CD4-positive, alpha-beta memory T cell (primary cell): ENCODE results near the gene SMIM21. TPM values are rescaled to one million over a fixed set of nuclear protein-coding genes. Genes with fewer than 3 reads are reported as not detected.

Experiments
- CTCF ChIA-PET: fragments of 350-600 bp; sonication (Branson Sonifier 250); formaldehyde crosslinking; loops from one replicate; lab custom pipeline; 2021; ENCODE audit warnings: inconsistent platforms; ENCODE audit not compliant: partially characterized antibody; lab: Charles Lee
- POLR2A ChIA-PET: fragments of 350-600 bp; sonication (Branson Sonifier 250); formaldehyde crosslinking; loops from one replicate; lab custom pipeline; 2021; ENCODE audit not compliant: partially characterized antibody; lab: Charles Lee
- DNase-seq, 5 donors: peaks; one replicate each; pipeline versions ENCODE4 v3.0.0 to v3.0.0-alpha.2; 2020 to 2022; ENCODE audit warnings: mixed read lengths in 1 of 5
- H3K27ac ChIP-seq: one replicate; pipeline ENCODE4 v1.7.0; 2013; ENCODE audit warnings: low read depth, low read length
- H3K27me3 ChIP-seq: 2 replicates; pipeline ENCODE4 v1.7.0; 2013; ENCODE audit warnings: mild to moderate bottlenecking, low read length, moderate library complexity; ENCODE audit not compliant: insufficient read depth
- H3K36me3 ChIP-seq: 2 replicates; pipeline ENCODE4 v1.7.0; 2013; ENCODE audit warnings: mild to moderate bottlenecking, low read length, moderate library complexity; ENCODE audit not compliant: insufficient read depth
- H3K4me1 ChIP-seq: 2 replicates; pipeline ENCODE4 v1.7.0; 2013; ENCODE audit warnings: mild to moderate bottlenecking, low read length, moderate library complexity; ENCODE audit not compliant: insufficient read depth
- H3K4me3 ChIP-seq, 2 donors: one replicate each; pipeline ENCODE4 v1.7.0; 2013; ENCODE audit warnings: low read length in 2 of 2, mild to moderate bottlenecking in 1 of 2
- H3K9me3 ChIP-seq, 2 donors: one replicate each; pipeline ENCODE4 v1.7.0; 2013; ENCODE audit warnings: low read length in 2 of 2, control low read depth in 1 of 2; ENCODE audit not compliant: control insufficient read depth in 1 of 2
- H3K27ac Mint-ChIP-seq, 7 donors: one replicate each; pipeline ENCODE4 v1.8.0; 2020 to 2021; ENCODE audit warnings: mixed read lengths in 7 of 7, mild to moderate bottlenecking in 6 of 7, inconsistent platforms in 3 of 7, moderate library complexity in 3 of 7
- H3K27me3 Mint-ChIP-seq, 2 donors: one replicate each; pipeline ENCODE4 v1.8.0; 2020 to 2021; ENCODE audit warnings: mixed read lengths in 2 of 2
- H3K36me3 Mint-ChIP-seq, 2 donors: one replicate each; pipeline ENCODE4 v1.8.0; 2020 to 2021; ENCODE audit warnings: mixed read lengths in 2 of 2, inconsistent platforms in 1 of 2, mild to moderate bottlenecking in 1 of 2
- H3K4me1 Mint-ChIP-seq, 4 donors: one replicate each; pipeline ENCODE4 v1.8.0; 2020 to 2021; ENCODE audit warnings: mixed read lengths in 4 of 4, mild to moderate bottlenecking in 1 of 4
- H3K4me3 Mint-ChIP-seq, 8 donors: one replicate each; pipeline ENCODE4 v1.8.0; 2020 to 2021; ENCODE audit warnings: mixed read lengths in 8 of 8, mild to moderate bottlenecking in 7 of 8, moderate library complexity in 6 of 8, inconsistent platforms in 3 of 8
- H3K9me3 Mint-ChIP-seq, 8 donors: one replicate each; pipeline ENCODE4 v1.8.0; 2020 to 2021; ENCODE audit warnings: mixed read lengths in 8 of 8, mild to moderate bottlenecking in 5 of 8, inconsistent platforms in 3 of 8, moderate library complexity in 1 of 8
- intact Hi-C: fragments of 100-400 bp; cut with micrococcal nuclease; formaldehyde crosslinking; loops from one replicate; pipeline ENCODE4 v1.15.1; 2023
- polyA plus RNA-seq, 2 donors: library from polyadenylated mRNA; unstranded; fragments of 300-500 nt; fragmentation: Illumina TruSeq; gene quantifications; one replicate each; pipeline ENCODE4 v1.2.3, GENCODE V29; 2021
- total RNA-seq, 2 experiments: library from RNA; stranded (reverse); gene quantifications; one replicate each; pipeline ENCODE4 v1.2.3, GENCODE V29; 2021

SMIM21 gene
- total and polyA plus RNA-seq, 4 experiments from 2014 or later = not detected

- no peak overlapping the region for H3K4me3 ChIP-seq
- ChIA-PET POLR2A (no interaction called here), CTCF (no interaction called here)
- no peaks in the 10 kb centered on the region for H3K9me3 Mint-ChIP-seq
- H3K36me3 Mint-ChIP-seq = no peaks in the 10 kb centered on the region
- no peaks in the 10 kb centered on the region for H3K4me1 ChIP-seq
- no peak overlapping the region for H3K4me3 Mint-ChIP-seq
- no peak overlapping the region for H3K27ac ChIP-seq
- no peak for DNase-seq
- H3K27ac Mint-ChIP-seq = no peak overlapping the region
- H3K27me3 ChIP-seq = no peaks in the 10 kb centered on the region
- H3K4me1 Mint-ChIP-seq = peaks cover 4 to 11% (median 9%) of the 10 kb centered on the region in 4 donors
- H3K36me3 ChIP-seq = no peaks in the 10 kb centered on the region
- H3K9me3 ChIP-seq = no peaks in the 10 kb centered on the region
- peaks cover 2 to 7% of the 10 kb centered on the region in 2 donors for H3K27me3 Mint-ChIP-seq
- intact Hi-C loops = no loop called here
These were observed 19.8 kb downstream of the SMIM21 start for GRCh38 chr18:75407468-75408437.

DNA sequence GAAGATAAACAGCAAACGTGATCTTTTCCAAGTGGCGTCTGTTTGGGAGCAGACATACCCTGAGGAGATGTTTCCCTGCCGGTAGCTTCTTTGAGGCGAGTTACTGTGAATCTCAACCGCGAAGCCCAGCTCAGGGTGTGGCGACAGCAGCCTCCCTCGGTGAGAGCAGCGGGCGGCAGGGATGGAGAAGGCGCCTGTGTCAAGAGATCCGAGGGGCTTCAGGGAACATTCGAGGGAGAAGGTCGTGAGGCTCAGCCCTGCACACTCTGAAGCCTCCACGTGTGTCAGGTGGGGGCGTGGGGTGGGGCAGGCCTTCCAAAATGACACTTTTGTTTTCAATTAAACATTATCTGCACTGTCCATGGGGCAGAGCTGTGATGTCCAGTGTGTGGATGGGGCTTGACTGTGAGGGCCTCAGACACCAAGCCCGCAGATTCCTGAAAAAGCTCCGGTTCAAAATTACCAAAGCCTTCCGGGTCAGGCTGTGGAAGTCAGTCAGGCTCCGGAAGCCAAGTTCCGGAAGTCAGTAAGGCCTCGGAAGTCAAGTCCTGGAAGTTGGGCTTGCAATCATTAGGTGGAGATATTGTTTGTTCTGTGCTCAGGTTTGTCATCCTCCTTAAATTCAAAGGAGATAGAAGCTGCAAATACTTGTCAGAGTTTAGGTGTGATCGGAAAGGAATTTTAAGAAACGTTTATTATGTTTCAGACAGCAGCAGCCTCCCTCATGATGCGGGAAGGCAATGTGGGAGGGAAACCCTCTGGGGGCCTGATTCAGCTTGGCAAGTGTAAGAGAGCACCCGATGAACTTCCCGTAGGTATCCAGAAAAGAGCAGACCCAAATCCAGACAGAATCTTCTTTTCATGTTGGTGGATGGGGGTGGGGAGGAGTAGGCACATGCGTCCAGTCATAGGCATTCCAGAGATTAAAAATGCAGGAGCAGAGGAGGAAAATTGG is 20.7 kb downstream of the SMIM21 start:
- Mint-ChIP-seq H3K36me3 (no peaks in the 10 kb centered on the region), H3K4me3 (no peak overlapping the region), H3K4me1 (peaks cover 4 to 11% (median 9%) of the 10 kb centered on the region in 4 donors), H3K27me3 (peaks cover 4 to 7% of the 10 kb centered on the region in 2 donors), H3K27ac (no peak overlapping the region), H3K9me3 (peaks cover 0 to 2% (median 0%) of the 10 kb centered on the region in 8 donors)
- no peaks in the 10 kb centered on the region for H3K4me1 ChIP-seq
- H3K27me3 ChIP-seq = no peaks in the 10 kb centered on the region
- intact Hi-C loops = no loop called here
- H3K27ac ChIP-seq = no peak overlapping the region
- ChIA-PET POLR2A (no interaction called here), CTCF (no interaction called here)
- H3K36me3 ChIP-seq = no peaks in the 10 kb centered on the region
- H3K9me3 ChIP-seq = no peaks in the 10 kb centered on the region
- no peak for DNase-seq
- no peak overlapping the region for H3K4me3 ChIP-seq

- H3K27me3 ChIP-seq = no peaks in the 10 kb centered on the region
- no peaks in the 10 kb centered on the region for H3K4me1 ChIP-seq
- Mint-ChIP-seq H3K27ac (no peak overlapping the region), H3K27me3 (peaks cover 4 to 7% of the 10 kb centered on the region in 2 donors), H3K4me3 (no peak overlapping the region), H3K36me3 (no peaks in the 10 kb centered on the region), H3K9me3 (peaks cover 0 to 2% (median 0%) of the 10 kb centered on the region in 8 donors), H3K4me1 (peaks cover 0 to 4% (median 4%) of the 10 kb centered on the region in 4 donors)
- no peaks in the 10 kb centered on the region for H3K36me3 ChIP-seq
- no peak for DNase-seq
- CTCF ChIA-PET = interaction anchor here (0.7 kb wide), 1 partner anchor 75 kb away, joined by 3 read pairs; no protein-coding TSS in a partner anchor
- POLR2A ChIA-PET = no interaction called here
- no peak overlapping the region for H3K27ac ChIP-seq
- H3K4me3 ChIP-seq = no peak overlapping the region
- intact Hi-C loops = no loop called here
- no peaks in the 10 kb centered on the region for H3K9me3 ChIP-seq
These were observed 22.2 kb downstream of the SMIM21 start for GRCh38 chr18:75405351-75405750.

- no peaks in the 10 kb centered on the region for H3K36me3 Mint-ChIP-seq
- Histone ChIP-seq H3K4me1 (no peaks in the 10 kb centered on the region), H3K27ac (no peak overlapping the region), H3K27me3 (no peaks in the 10 kb centered on the region), H3K4me3 (no peak overlapping the region), H3K9me3 (no peaks in the 10 kb centered on the region), H3K36me3 (no peaks in the 10 kb centered on the region)
- intact Hi-C loops = no loop called here
- peaks cover 4 to 10% of the 10 kb centered on the region in 2 donors for H3K27me3 Mint-ChIP-seq
- H3K4me1 Mint-ChIP-seq = no peaks in the 10 kb centered on the region
- ChIA-PET CTCF (no interaction called here), POLR2A (no interaction called here)
- H3K9me3 Mint-ChIP-seq = peaks cover 0 to 2% (median 0%) of the 10 kb centered on the region in 8 donors
- no peak overlapping the region for H3K27ac Mint-ChIP-seq
- no peak overlapping the region for H3K4me3 Mint-ChIP-seq
- DNase-seq = no peak
These were observed 27.1 kb downstream of the SMIM21 start for GRCh38 chr18:75400366-75400765.

DNA sequence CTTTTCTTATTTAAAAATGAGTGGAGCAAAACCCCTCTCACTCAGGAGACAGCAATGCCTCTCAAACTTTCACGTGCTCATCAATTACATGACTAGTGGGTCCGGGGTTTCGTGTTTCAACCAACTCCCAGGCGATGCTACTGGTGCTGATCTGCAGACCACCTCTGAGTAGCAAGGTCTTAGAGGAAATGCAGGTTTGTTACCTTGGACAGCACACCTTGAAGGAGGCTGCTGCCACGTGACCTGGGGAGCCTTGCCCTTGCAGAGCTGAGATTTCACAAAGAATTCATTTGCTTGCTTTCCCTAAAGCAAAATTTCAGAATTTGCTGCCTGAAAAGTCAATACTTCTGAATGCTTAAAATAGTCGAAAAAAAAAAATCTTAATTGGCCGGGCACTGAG is 32.4 kb downstream of the SMIM21 start:
- Histone ChIP-seq H3K27ac (no peak overlapping the region), H3K36me3 (no peaks in the 10 kb centered on the region), H3K4me1 (no peaks in the 10 kb centered on the region), H3K9me3 (no peaks in the 10 kb centered on the region), H3K27me3 (no peaks in the 10 kb centered on the region), H3K4me3 (no peak overlapping the region)
- Mint-ChIP-seq H3K36me3 (no peaks in the 10 kb centered on the region), H3K4me1 (no peaks in the 10 kb centered on the region), H3K9me3 (no peaks in the 10 kb centered on the region), H3K27me3 (peaks cover 9 to 12% of the 10 kb centered on the region in 2 donors), H3K27ac (no peak overlapping the region), H3K4me3 (no peak overlapping the region)
- CTCF ChIA-PET = no interaction called here
- POLR2A ChIA-PET = no interaction called here
- no peak for DNase-seq
- intact Hi-C loops = no loop called here

GRCh38 chr18:75393721-75394120 is 33.8 kb downstream of the SMIM21 start:
- DNase-seq = no peak
- POLR2A ChIA-PET = no interaction called here
- intact Hi-C loops = no loop called here

DNA sequence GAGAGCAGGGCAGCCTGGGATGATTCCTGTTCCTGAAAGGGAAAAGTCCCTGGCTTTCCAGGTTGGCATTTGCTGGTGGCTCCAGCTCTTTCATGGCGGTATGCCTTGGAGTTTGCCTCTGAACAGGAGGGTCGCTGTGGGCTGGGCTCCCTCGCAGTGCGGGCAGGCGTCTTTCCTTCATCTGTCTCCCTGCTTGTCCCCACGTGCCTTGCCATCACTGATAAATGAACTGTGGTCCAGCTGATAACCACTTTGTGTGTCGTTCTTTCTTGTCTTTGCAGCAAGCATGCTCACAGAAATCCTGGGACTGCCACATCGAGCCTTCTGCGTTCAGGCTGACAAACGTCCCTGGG is 35.3 kb downstream of the SMIM21 start:
- Histone ChIP-seq H3K27me3 (no peaks in the 10 kb centered on the region), H3K4me1 (no peaks in the 10 kb centered on the region), H3K9me3 (no peaks in the 10 kb centered on the region), H3K27ac (no peak overlapping the region), H3K36me3 (no peaks in the 10 kb centered on the region), H3K4me3 (no peak overlapping the region)
- POLR2A ChIA-PET = no interaction called here
- Mint-ChIP-seq H3K4me1 (peaks cover 0 to 1% (median 0%) of the 10 kb centered on the region in 4 donors), H3K9me3 (no peaks in the 10 kb centered on the region), H3K36me3 (no peaks in the 10 kb centered on the region), H3K27me3 (peaks cover 18 to 21% of the 10 kb centered on the region in 2 donors), H3K4me3 (no peak overlapping the region), H3K27ac (no peak overlapping the region)
- intact Hi-C loops = no loop called here
- CTCF ChIA-PET = no interaction called here
- DNase-seq = no peak

More at GRCh38 chr18:75393721-75394120, 33.8 kb downstream of the SMIM21 start:
- Mint-ChIP-seq H3K27me3 (peaks cover 15 to 16% of the 10 kb centered on the region in 2 donors), H3K36me3 (no peaks in the 10 kb centered on the region), H3K27ac (no peak overlapping the region), H3K4me3 (no peak overlapping the region), H3K9me3 (no peaks in the 10 kb centered on the region), H3K4me1 (peaks cover 0 to 1% (median 0%) of the 10 kb centered on the region in 4 donors)
- H3K4me1 ChIP-seq = no peaks in the 10 kb centered on the region
- no peak overlapping the region for H3K27ac ChIP-seq
- H3K36me3 ChIP-seq = no peaks in the 10 kb centered on the region
- H3K9me3 ChIP-seq = no peaks in the 10 kb centered on the region
- H3K4me3 ChIP-seq = no peak overlapping the region
- CTCF ChIA-PET = interaction anchor here (0.7 kb wide), 1 partner anchor 17 kb away, joined by 3 read pairs; no protein-coding TSS in a partner anchor
- H3K27me3 ChIP-seq = no peaks in the 10 kb centered on the region
